Measurements from ENCODE around the gene ATMIN. TPM values are rescaled to one million over a fixed set of nuclear protein-coding genes. Genes with fewer than 3 reads are reported as not detected.

ATMIN gene
- total and polyA plus RNA-seq, 7 experiments from 2014 or later = 24.9 to 46.9 (median 35.3) TPM

- Histone ChIP-seq H3K9me3 (ENCODE audit: control insufficient read depth in 2 of 3, low read length in 3 of 3) (no peaks in the 10 kb centered on the region), H3K27me3 (ENCODE audit: control insufficient read depth in 2 of 2, insufficient read depth in 2 of 2, low read length in 2 of 2) (no peaks in the 10 kb centered on the region), H3K36me3 (ENCODE audit: control insufficient read depth in 2 of 3, insufficient read depth in 3 of 3, low read length in 3 of 3) (no peaks in the 10 kb centered on the region), H3K4me1 (ENCODE audit: control insufficient read depth in 2 of 2, insufficient read depth in 2 of 2, low read length in 2 of 2) (peaks cover 0 to under 1% of the 10 kb centered on the region in 2 donors), H3K4me3 (ENCODE audit: low read length) (no peak overlapping the region), H3K27ac (ENCODE audit: low read depth, low read length) (no peak overlapping the region)
- Mint-ChIP-seq H3K27ac (no peak overlapping the region), H3K4me3 (no peak overlapping the region), H3K9me3 (no peaks in the 10 kb centered on the region), H3K27me3 (no peaks in the 10 kb centered on the region), H3K36me3 (peaks cover 0 to 26% (median 10%) of the 10 kb centered on the region in 5 donors), H3K4me1 (peaks cover 0 to 4% (median 0%) of the 10 kb centered on the region in 7 donors)
- intact Hi-C loops (cut with micrococcal nuclease) = no loop called here
- POLR2A ChIA-PET = no interaction called here
- ATAC-seq (no peak), DNase-seq (no peak)
- CTCF ChIA-PET = no interaction called here
These were observed 5.6 kb upstream of the ATMIN start for GRCh38 chr16:81029930-81030604.

- CTCF ChIA-PET = interaction anchor here (0.6 to 4.5 kb wide), 12 partner anchors 14 to 683 kb away, joined by 3 to 51 read pairs (median 4); partner anchors contain the start of genes C16orf46, CENPN and CMC2
- ATAC-seq (peak; percentile 65), DNase-seq (peak in 3 of 9 donors; percentile 12 to 34 (median 25))
- intact Hi-C loops (cut with micrococcal nuclease) = loop anchor here (1.0 to 5.0 kb wide), 8 partner anchors 29 to 702 kb away; partner anchors contain the start of genes CENPN (in 2 of the 2), GAN (in 2 of the 2) and GCSH (in 2 of the 2)
- Histone ChIP-seq H3K9me3 (ENCODE audit: control insufficient read depth in 2 of 3, low read length in 3 of 3) (no peaks in the 10 kb centered on the region), H3K27ac (ENCODE audit: low read depth, low read length) (peak overlapping the region; percentile 69), H3K27me3 (ENCODE audit: control insufficient read depth in 2 of 2, insufficient read depth in 2 of 2, low read length in 2 of 2) (no peaks in the 10 kb centered on the region), H3K4me3 (ENCODE audit: low read length) (peak overlapping the region; percentile 52), H3K36me3 (ENCODE audit: control insufficient read depth in 2 of 3, insufficient read depth in 3 of 3, low read length in 3 of 3) (peaks cover 0 to under 1% (median 0%) of the 10 kb centered on the region in 3 experiments), H3K4me1 (ENCODE audit: control insufficient read depth in 2 of 2, insufficient read depth in 2 of 2, low read length in 2 of 2) (peaks cover 20 to 24% of the 10 kb centered on the region in 2 donors)
- H3K9me3 Mint-ChIP-seq = no peaks in the 10 kb centered on the region
- H3K4me3 Mint-ChIP-seq = peak overlapping the region; percentile 79 to 92 (median 89)
- H3K36me3 Mint-ChIP-seq = peaks cover 0 to 21% (median 5%) of the 10 kb centered on the region in 5 donors
- peaks cover 16 to 47% (median 40%) of the 10 kb centered on the region in 7 donors for H3K4me1 Mint-ChIP-seq
- no peaks in the 10 kb centered on the region for H3K27me3 Mint-ChIP-seq
- peak overlapping the region in 8 of 9 donors; percentile 43 to 87 (median 75) for H3K27ac Mint-ChIP-seq
- POLR2A ChIA-PET = interaction anchor here (0.7 to 5.3 kb wide), 4 partner anchors 30 to 279 kb away, joined by 3 to 61 read pairs (median 8); partner anchors contain the start of genes C16orf46, CENPN, CMC2 and GAN
These were observed 521 bp downstream of the ATMIN start for GRCh38 chr16:81035975-81036750.

DNA sequence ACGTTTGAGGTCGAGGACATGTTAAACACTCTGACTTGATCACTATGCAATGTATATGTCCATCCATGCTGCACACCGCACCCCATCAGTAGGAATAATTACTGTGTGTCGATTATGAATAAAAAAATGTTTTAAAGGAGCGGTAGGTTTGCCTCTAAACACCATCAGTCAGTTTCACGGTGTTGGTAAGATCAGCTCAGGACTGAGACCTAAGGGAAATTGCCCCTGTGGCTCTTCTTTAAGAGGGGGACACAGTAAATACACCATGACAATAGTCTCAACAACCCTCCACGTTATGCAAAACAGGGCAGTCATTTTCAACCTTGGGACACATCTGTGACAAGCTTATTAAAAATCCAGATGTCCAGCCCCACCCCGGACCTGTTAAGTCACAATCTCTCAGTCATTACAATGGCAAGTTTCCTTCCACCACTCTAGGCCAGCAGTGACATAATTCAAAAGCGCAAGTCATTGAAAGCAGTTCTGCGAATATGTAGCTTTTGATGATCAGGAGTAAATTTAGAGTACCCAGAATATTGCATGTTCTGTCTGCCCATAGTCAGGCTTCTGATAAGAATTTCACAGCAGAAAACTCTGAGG, 1.2 kb downstream of the ATMIN start:
- Mint-ChIP-seq H3K4me1 (peaks cover 16 to 47% (median 40%) of the 10 kb centered on the region in 7 donors), H3K27ac (peak overlapping the region; percentile 29 to 87 (median 73)), H3K4me3 (peak overlapping the region; percentile 79 to 92 (median 89)), H3K9me3 (no peaks in the 10 kb centered on the region), H3K27me3 (no peaks in the 10 kb centered on the region), H3K36me3 (peaks cover 0 to 23% (median 10%) of the 10 kb centered on the region in 5 donors)
- Histone ChIP-seq H3K4me1 (ENCODE audit: control insufficient read depth in 2 of 2, insufficient read depth in 2 of 2, low read length in 2 of 2) (peaks cover 20 to 24% of the 10 kb centered on the region in 2 donors), H3K27me3 (ENCODE audit: control insufficient read depth in 2 of 2, insufficient read depth in 2 of 2, low read length in 2 of 2) (no peaks in the 10 kb centered on the region), H3K4me3 (ENCODE audit: low read length) (peak overlapping the region; percentile 52), H3K27ac (ENCODE audit: low read depth, low read length) (peak overlapping the region; percentile 69), H3K9me3 (ENCODE audit: control insufficient read depth in 2 of 3, low read length in 3 of 3) (no peaks in the 10 kb centered on the region), H3K36me3 (ENCODE audit: control insufficient read depth in 2 of 3, insufficient read depth in 3 of 3, low read length in 3 of 3) (peaks cover 0 to 8% (median 4%) of the 10 kb centered on the region in 3 experiments)
- POLR2A ChIA-PET = interaction anchor here (0.7 to 5.3 kb wide), 3 partner anchors 31 to 62 kb away, joined by 3 to 61 read pairs (median 13); partner anchors contain the start of genes C16orf46, CENPN and CMC2
- CTCF ChIA-PET = interaction anchor here (1.1 to 4.5 kb wide), 6 partner anchors 17 to 682 kb away, joined by 3 to 51 read pairs (median 6); partner anchors contain the start of gene C16orf46
- no peak for DNase-seq
- no peak for ATAC-seq
- intact Hi-C loops (cut with micrococcal nuclease) = loop anchor here (5.0 kb wide), 2 partner anchors 175 to 700 kb away; no protein-coding TSS in a partner anchor

GRCh38 chr16:81040131-81040530, 4.5 kb downstream of the ATMIN start:
- ChIA-PET POLR2A (no interaction called here), CTCF (no interaction called here)
- H3K4me1 ChIP-seq (ENCODE audit: control insufficient read depth in 2 of 2, insufficient read depth in 2 of 2, low read length in 2 of 2) = peaks cover 19 to 24% of the 10 kb centered on the region in 2 donors
- no peaks in the 10 kb centered on the region for H3K9me3 ChIP-seq (ENCODE audit: control insufficient read depth in 2 of 3, low read length in 3 of 3)
- Mint-ChIP-seq H3K4me3 (no peak overlapping the region), H3K4me1 (peaks cover 16 to 47% (median 38%) of the 10 kb centered on the region in 7 donors), H3K27me3 (no peaks in the 10 kb centered on the region), H3K36me3 (peaks cover 5 to 44% (median 31%) of the 10 kb centered on the region in 5 donors), H3K27ac (peak overlapping the region in 5 of 9 donors; percentile 14 to 70 (median 44)), H3K9me3 (no peaks in the 10 kb centered on the region)
- DNase-seq (no peak), ATAC-seq (no peak)
- intact Hi-C loops (cut with micrococcal nuclease) = no loop called here
- H3K4me3 ChIP-seq (ENCODE audit: low read length) = no peak overlapping the region
- no peaks in the 10 kb centered on the region for H3K27me3 ChIP-seq (ENCODE audit: control insufficient read depth in 2 of 2, insufficient read depth in 2 of 2, low read length in 2 of 2)
- H3K27ac ChIP-seq (ENCODE audit: low read depth, low read length) = peak overlapping the region; percentile 33
- H3K36me3 ChIP-seq (ENCODE audit: control insufficient read depth in 2 of 3, insufficient read depth in 3 of 3, low read length in 3 of 3) = peaks cover 7 to 36% (median 12%) of the 10 kb centered on the region in 3 experiments

DNA sequence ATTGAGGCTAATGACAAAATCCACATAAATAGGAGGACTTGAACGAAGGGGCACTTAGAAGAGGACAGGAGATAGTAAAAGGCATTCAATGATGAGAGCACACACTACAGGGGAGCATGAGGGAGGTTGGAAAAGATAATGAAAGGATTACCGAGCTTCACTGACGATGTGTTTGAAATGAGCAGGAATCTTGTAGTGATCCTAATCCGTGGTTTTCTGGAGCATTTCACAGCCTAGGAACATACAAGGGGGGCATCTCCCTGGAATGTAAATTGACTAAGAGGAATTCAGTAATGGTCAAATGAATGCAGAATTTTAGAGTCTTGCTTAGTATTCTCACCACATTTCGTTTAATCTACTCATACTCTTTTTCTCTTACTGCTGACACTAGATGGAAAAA, 5.2 kb downstream of the ATMIN start:
- CTCF ChIA-PET = no interaction called here
- Mint-ChIP-seq H3K9me3 (no peaks in the 10 kb centered on the region), H3K27me3 (no peaks in the 10 kb centered on the region), H3K27ac (peak overlapping the region in 5 of 9 donors; percentile 9 to 70 (median 55)), H3K4me1 (peaks cover 16 to 47% (median 34%) of the 10 kb centered on the region in 7 donors), H3K36me3 (peaks cover 5 to 48% (median 37%) of the 10 kb centered on the region in 5 donors), H3K4me3 (no peak overlapping the region)
- POLR2A ChIA-PET = no interaction called here
- no peaks in the 10 kb centered on the region for H3K9me3 ChIP-seq (ENCODE audit: control insufficient read depth in 2 of 3, low read length in 3 of 3)
- H3K27ac ChIP-seq (ENCODE audit: low read depth, low read length) = no peak overlapping the region
- no peak overlapping the region for H3K4me3 ChIP-seq (ENCODE audit: low read length)
- H3K4me1 ChIP-seq (ENCODE audit: control insufficient read depth in 2 of 2, insufficient read depth in 2 of 2, low read length in 2 of 2) = peaks cover 15 to 24% of the 10 kb centered on the region in 2 donors
- H3K36me3 ChIP-seq (ENCODE audit: control insufficient read depth in 2 of 3, insufficient read depth in 3 of 3, low read length in 3 of 3) = peaks cover 10 to 36% (median 12%) of the 10 kb centered on the region in 3 experiments
- ATAC-seq (no peak), DNase-seq (no peak)
- intact Hi-C loops (cut with micrococcal nuclease) = no loop called here
- H3K27me3 ChIP-seq (ENCODE audit: control insufficient read depth in 2 of 2, insufficient read depth in 2 of 2, low read length in 2 of 2) = no peaks in the 10 kb centered on the region

DNA sequence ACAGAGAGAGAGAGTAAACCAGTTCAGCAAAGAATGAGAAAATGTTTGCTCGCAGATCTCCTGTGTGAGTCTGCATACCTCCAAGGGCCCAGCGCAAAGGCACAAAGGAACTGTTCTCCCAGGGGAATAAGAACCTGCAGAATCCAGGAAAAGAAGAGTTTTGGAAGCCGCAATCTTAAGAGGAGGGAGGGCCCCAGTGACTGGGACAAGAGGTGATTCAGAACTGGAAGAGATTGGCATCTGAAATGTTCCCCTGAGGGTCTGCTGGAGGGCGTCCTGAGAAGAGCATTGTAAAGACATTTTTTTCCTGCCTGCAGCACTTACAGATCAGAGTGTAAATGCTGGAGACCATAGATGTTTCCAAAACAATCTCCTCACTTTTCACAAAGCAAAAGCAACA, 6.1 kb downstream of the ATMIN start:
- no peak for ATAC-seq
- H3K4me3 Mint-ChIP-seq = no peak overlapping the region

More for the DNA sequence above, 6.1 kb downstream of the ATMIN start:
- CTCF ChIA-PET = no interaction called here
- Mint-ChIP-seq H3K27me3 (no peaks in the 10 kb centered on the region), H3K27ac (peak overlapping the region in 3 of 9 donors; percentile 10 to 65 (median 59)), H3K4me1 (peaks cover 16 to 43% (median 31%) of the 10 kb centered on the region in 7 donors), H3K9me3 (peaks cover 0 to 3% (median 0%) of the 10 kb centered on the region in 11 donors), H3K36me3 (peaks cover 5 to 51% (median 37%) of the 10 kb centered on the region in 5 donors)
- Histone ChIP-seq H3K27me3 (ENCODE audit: control insufficient read depth in 2 of 2, insufficient read depth in 2 of 2, low read length in 2 of 2) (no peaks in the 10 kb centered on the region), H3K4me3 (ENCODE audit: low read length) (no peak overlapping the region), H3K36me3 (ENCODE audit: control insufficient read depth in 2 of 3, insufficient read depth in 3 of 3, low read length in 3 of 3) (peaks cover 10 to 36% (median 12%) of the 10 kb centered on the region in 3 experiments), H3K9me3 (ENCODE audit: control insufficient read depth in 2 of 3, low read length in 3 of 3) (no peaks in the 10 kb centered on the region), H3K4me1 (ENCODE audit: control insufficient read depth in 2 of 2, insufficient read depth in 2 of 2, low read length in 2 of 2) (peaks cover 13 to 21% of the 10 kb centered on the region in 2 donors), H3K27ac (ENCODE audit: low read depth, low read length) (no peak overlapping the region)
- intact Hi-C loops (cut with micrococcal nuclease) = no loop called here
- DNase-seq = no peak
- POLR2A ChIA-PET = no interaction called here
